Hematopoietic multipotent progenitor cell (in vitro differentiated cells): ENCODE data around the gene MON1B. TPM values are rescaled to one million over a fixed set of nuclear protein-coding genes. Genes with fewer than 3 reads are reported as not detected.
A peak's percentile ranks its signal among the peaks of the same experiment; 100 is the strongest.
"Not testable (repeated sequence)": the region's sequence is repeated elsewhere in the genome, so short reads cannot be mapped to it uniquely, and the experiment has no call there.

Experiments used
- DNase-seq, 3 donors: peaks; one replicate each; pipeline ENCODE4 v3.0.0-alpha.2; 2011 to 2015; ENCODE audit warnings: low read depth in 2 of 3, low spot score in 2 of 3
- total RNA-seq: library from RNA; depleted of rRNA; stranded (reverse); fragments of >200 nt; gene quantifications from one replicate; pipeline ENCODE4 v1.2.3, GENCODE V29; 2012

MON1B gene
- 30.2 TPM for total RNA-seq

GRCh38 chr16:77190478-77191258, at the start of gene MON1B:
MON1B (plus strand) TSS chr16:77191190; CDS start chr16:77191486, 296 bp downstream.
- DNase-seq, result peak; percentile 91 to 99 (median 99)

- no peak for DNase-seq
Measured at GRCh38 chr16:77143364-77143763, 47.6 kb upstream of the MON1B start.

DNA sequence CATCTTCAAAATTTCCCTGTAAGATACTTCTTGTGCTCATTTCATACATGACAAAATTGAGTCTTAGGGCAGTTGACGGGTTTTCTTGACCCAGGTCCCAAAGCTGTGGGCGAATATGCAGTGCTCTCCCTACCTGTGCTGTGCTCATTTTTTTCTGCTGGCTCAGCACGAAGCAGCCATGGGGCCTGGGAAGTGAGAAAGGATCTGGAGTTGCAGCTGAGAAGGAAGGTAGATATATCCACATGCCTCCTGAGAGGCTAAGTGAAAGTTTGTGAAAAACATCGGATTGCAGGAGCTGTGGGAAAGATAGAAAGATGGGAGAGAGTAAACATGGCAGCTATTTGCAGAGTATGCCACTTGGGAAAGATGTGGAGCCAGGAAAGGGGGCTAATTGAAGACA, 42.9 kb upstream of the MON1B start:
- no peak for DNase-seq

- DNase-seq, result no peak
Measured at GRCh38 chr16:77157346-77158058, 33.5 kb upstream of the MON1B start.

DNA sequence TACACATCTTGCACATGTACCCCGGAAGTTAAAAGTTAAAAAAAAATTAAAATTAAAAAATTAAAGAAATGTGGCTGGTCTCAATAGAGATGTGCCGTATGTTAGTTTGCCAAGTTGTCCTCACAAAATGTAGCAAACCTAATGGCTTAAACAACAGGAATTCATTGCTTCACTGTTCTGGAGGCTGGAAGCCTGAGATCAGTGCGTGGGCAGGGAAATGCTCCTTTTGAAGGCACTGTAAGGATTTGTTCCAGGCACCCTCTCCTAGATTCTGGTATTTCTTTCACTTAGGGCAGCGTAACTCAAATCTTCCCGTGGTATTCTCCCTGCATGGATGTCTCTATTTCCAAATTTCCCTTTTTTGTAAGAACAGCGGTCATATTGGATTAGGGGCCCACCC, 32.7 kb upstream of the MON1B start:
- DNase-seq, result no peak

GRCh38 chr16:77165006-77165405, 26.0 kb upstream of the MON1B start:
- DNase-seq, result no peak

DNA sequence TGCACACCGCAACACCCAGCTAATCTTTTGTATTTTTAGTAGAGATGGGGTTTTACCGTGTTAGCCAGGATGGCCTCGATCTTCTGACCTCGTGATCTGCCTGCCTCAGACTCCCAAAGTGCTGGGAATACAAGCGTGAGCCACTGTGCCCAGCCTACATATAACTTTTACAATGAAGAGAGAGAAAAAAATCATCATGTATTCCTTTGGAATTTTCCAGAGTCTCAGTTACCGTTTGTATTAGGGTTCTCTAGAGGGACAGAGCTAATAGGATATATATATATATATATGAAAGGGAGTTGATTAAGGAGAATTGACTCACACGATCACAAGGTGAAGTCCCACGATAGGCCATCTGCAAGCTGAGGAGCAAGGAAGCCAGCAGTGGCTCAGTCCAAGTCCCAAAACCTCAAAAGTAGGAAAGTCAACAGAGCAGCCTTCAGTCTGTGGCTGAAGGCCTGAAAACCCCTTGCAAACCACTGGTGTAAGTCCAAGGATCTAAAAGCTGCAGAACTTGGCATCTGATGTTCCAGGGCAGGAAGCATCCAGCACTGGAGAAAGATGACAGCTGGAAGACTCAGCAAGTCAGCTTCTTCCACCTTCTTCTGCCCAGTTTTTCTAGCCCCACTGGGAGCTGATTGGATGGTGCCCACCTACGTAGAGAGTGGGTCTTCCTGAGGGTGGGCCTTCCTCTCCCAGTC, 25.3 kb upstream of the MON1B start:
- not testable (repeated sequence) for DNase-seq

GRCh38 chr16:77166726-77167125, 24.3 kb upstream of the MON1B start:
- DNase-seq, result no peak

- no peak for DNase-seq
Measured at GRCh38 chr16:77168901-77169300, 22.1 kb upstream of the MON1B start.

DNA sequence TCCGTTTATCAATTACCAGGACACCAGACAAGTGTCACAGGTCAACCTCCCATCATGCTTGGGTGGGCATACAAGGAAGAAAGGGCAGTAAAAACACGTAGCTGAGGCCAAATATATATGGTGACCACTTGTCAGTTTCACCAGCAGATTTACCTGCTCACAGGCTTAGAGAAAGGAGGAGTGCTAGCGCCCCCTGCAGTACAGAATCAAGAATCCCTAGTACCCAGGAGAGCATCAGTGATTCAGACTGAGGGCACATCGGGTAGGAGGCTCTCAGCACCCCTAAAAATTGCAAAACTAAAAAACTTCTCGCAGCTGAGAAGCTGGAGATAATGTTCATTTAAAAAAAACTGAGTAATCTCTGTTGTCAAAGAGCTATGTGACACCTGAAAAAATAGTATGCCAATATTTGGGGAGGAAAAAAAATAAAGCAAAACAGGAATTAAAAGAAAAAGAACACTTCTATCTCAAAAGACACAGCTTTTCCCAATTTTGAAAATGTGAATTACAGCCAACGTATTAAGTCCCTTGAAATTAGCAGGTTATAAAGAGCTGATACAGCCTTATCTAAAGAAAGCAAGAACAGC, 21.2 kb upstream of the MON1B start:
- DNase-seq, result peak in 2 of 3 donors; percentile 41 to 51

DNA sequence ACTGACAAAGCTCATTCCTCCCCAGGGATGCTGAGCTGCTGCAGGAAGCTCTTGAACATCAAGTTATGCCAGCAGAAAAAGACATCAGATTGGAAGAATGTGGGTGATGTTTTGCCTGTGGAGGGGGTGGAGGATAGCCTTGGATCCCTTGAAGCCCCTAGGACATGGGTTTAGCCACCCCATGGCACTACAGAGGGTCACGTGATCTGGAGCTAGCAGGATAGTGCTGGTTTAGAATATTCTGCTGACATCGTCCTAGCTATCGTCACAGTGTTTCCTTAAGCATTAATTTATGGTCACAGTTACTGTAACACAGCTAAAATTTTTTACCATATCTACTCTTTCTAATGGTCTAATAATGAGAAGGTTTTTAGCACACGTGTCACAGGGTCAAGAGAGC, 20.2 kb upstream of the MON1B start:
- no peak for DNase-seq

GRCh38 chr16:77171745-77172635, 19.0 kb upstream of the MON1B start:
- peak in 2 of 3 donors; percentile 35 to 64 for DNase-seq

DNA sequence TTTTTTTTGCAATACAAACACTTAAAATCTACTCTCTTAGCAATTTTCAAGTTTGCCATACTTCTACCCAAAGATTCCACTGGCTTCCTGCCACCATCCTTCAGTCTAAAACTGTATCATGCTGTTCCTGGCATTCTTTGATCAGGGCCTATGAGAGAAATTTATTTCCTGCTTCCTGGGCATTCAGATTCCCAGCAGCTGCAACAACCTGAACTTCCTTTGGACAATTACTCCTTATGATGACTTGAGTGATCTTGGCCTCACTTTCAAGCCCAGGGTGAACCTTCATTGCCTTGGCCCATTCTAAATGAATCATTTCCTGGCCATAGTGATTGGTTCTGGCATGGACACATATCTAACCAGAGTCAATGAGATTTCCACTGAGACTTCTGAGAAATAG, 18.0 kb upstream of the MON1B start:
- DNase-seq, result no peak

- DNase-seq, result no peak
Measured at GRCh38 chr16:77183137-77183536, 7.9 kb upstream of the MON1B start.

DNA sequence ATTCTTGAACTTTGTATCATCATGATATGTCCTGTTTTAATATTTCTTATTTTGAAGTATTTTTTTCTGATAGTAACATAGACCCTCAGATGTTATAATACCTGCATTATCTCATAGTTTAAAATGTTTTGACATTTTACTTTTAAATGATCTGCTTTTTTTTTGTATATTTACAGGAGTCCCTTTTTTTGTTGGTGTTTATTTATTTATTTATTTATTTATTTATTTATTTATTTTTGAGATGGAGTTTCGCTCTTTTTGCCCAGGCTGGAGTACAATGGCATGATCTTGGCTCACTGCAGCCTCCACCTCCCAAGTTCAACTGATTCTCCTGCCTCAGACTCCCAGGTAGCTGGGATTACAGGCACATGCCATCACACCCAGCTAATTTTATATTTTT, 4.7 kb upstream of the MON1B start:
- not testable (repeated sequence) for DNase-seq

- DNase-seq, result no peak
Measured at GRCh38 chr16:77190190-77190477, 856 bp upstream of the MON1B start.

GRCh38 chr16:77191259-77191969, 424 bp downstream of the MON1B start:
- peak in 1 of 3 donors; percentile 54 for DNase-seq

DNA sequence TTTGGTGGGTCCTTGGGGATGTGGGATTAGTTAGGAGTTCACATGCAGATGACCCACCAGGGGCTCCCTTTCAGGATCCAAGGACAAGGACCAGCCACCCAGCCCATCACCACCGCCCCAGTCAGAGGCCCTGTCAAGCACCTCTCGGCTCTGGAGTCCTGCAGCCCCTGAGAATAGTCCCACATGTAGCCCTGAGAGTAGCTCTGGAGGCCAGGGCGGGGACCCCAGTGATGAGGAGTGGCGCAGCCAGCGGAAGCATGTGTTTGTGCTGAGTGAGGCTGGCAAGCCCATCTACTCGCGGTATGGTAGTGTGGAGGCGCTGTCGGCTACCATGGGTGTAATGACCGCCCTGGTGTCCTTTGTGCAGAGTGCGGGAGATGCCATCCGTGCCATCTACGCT, 2.4 kb downstream of the MON1B start:
- no peak for DNase-seq

GRCh38 chr16:77194295-77195231, 3.6 kb downstream of the MON1B start:
- no peak for DNase-seq
